SU-DHL-6 (cell line): ENCODE data around the gene NIPA2.

ENCODE experiments used
- CTCF ChIP-seq: fragments of 200-600 bp; sonication (generic); IDR thresholded peaks from one replicate; pipeline ENCODE4 v1.5.1; 2017; ENCODE audit warnings: antibody characterized with exemption, mild to moderate bottlenecking, low read length, moderate library complexity; ENCODE audit not compliant: insufficient read depth, poor library complexity, severe bottlenecking
- EZH2phosphoT487 ChIP-seq: fragments of 200-600 bp; sonication (generic), shearing (Covaris generic); conservative IDR thresholded peaks from 2 replicates; pipeline ENCODE4 v1.6.1; 2018; ENCODE audit warnings: mild to moderate bottlenecking, antibody characterized with exemption, low read length, moderate library complexity, mixed read lengths

GRCh38 chr15:22908830-22909229 lies 70.4 kb downstream of the NIPA2 start:
- TF ChIP-seq CTCF = no peak
- TF ChIP-seq EZH2phosphoT487 = no peak
